Psoas muscle (tissue), 8 donors: Measurements from ENCODE around the gene RBM19. TPM values are rescaled to one million over a fixed set of nuclear protein-coding genes. Genes with fewer than 3 reads are reported as not detected.

Source experiments
- ATAC-seq, 4 donors: fragments of 200-7000 bp; cut with Tn5 transposase; one replicate each; pipeline ENCODE4 v1.9.1; 2020; ENCODE audit warnings: moderate library complexity in 3 of 4, mild to moderate bottlenecking in 2 of 4
- DNase-seq, 2 donors: peaks; one replicate each; pipeline ENCODE4 v3.0.0-alpha.2; 2020
- H3K27ac ChIP-seq: fragments of 200-600 bp; one replicate; pipeline ENCODE4 v1.8.0; 2022
- H3K27me3 ChIP-seq, 3 donors: fragments of 200-600 bp in 1 of 3; one replicate each; pipeline versions ENCODE4 v1.6.1 to v1.8.0; 2013 to 2022; ENCODE audit warnings: low read length in 2 of 3, mild to moderate bottlenecking in 2 of 3, moderate library complexity in 1 of 3; ENCODE audit not compliant: insufficient read depth in 3 of 3
- H3K36me3 ChIP-seq, 2 donors: fragments of 200-600 bp in 1 of 2; one replicate each; pipeline versions ENCODE4 v1.6.1 to v1.8.0; 2013 to 2022; ENCODE audit warnings: low read depth in 1 of 2, mild to moderate bottlenecking in 1 of 2, moderate library complexity in 1 of 2; ENCODE audit not compliant: insufficient read depth in 1 of 2
- H3K4me1 ChIP-seq: fragments of 200-600 bp; one replicate; pipeline ENCODE4 v1.8.0; 2022
- H3K4me3 ChIP-seq: fragments of 200-600 bp; one replicate; pipeline ENCODE4 v1.8.0; 2022; ENCODE audit warnings: mild to moderate bottlenecking
- H3K9me3 ChIP-seq: fragments of 200-600 bp; one replicate; pipeline ENCODE4 v1.8.0; 2022
- WGBS, 3 donors: extraction: QIAGEN DNeasy Blood & Tissue Kit; methylation state at CpG; one replicate each; pipeline versions ENCODE4 v1.1.6 to v1.1.7; 2013; 5-methylcytosine and 5-hydroxymethylcytosine counted together
- intact Hi-C, 2 donors: fragments of 100-400 bp; cut with DNase I; formaldehyde crosslinking; loops; one replicate each; pipeline versions ENCODE4 v1.11.0 to v1.14.2; 2022
- polyA plus RNA-seq, 3 donors: library from polyadenylated mRNA; stranded (reverse); fragments of 200-250 nt; gene quantifications; one replicate each; pipeline ENCODE4 v1.2.3, GENCODE V29; 2013
- total RNA-seq, 4 donors: library from RNA; stranded (reverse); fragmentation: NEBNext Ultra II Directional in 2 of 4; extraction: Animal tissue kit (Norgen Biotek cat#: 25700) in 2 of 4; gene quantifications; one replicate each; pipeline versions ENCODE4 v1.2.1 to v1.2.4, GENCODE V29; 2021 to 2023
- TF ChIP-seq, protein P1 (sequence below): fragments of 200-600 bp; IDR thresholded peaks from one replicate; pipeline ENCODE4 v1.8.0; 2022; ENCODE audit warnings: antibody characterized with exemption
- donor health status: healthy with polysubstance abuse.
- donor health status: DM: no; HTN: no; CAD: no; lungs with moderate emphysema.
- donor health status: Bipolar disorder and iron deficiency.
- donor health status: healthy.
- donor health status: DM: yes; HTN: yes; CAD: no.
- donor health status: DM: no; HTN: no; CAD: no.
- donor health status: DM: no; HTN: no; CAD: no.
- donor health status: DM: yes; HTN: yes; CAD: no.

RBM19 gene
- total and polyA plus RNA-seq, 7 donors = 14.2 to 59.4 (median 25.7) TPM

GRCh38 chr12:113818283-113818682 lies 147.8 kb downstream of the RBM19 start:
- Histone ChIP-seq H3K4me3 (no peak overlapping the region), H3K36me3 (peaks cover 0 to 17% of the 10 kb centered on the region in 2 donors), H3K9me3 (no peaks in the 10 kb centered on the region), H3K27me3 (no peaks in the 10 kb centered on the region), H3K4me1 (no peaks in the 10 kb centered on the region), H3K27ac (no peak overlapping the region)
- ATAC-seq (no peak), DNase-seq (no peak)
- TF ChIP-seq, protein P1, sequence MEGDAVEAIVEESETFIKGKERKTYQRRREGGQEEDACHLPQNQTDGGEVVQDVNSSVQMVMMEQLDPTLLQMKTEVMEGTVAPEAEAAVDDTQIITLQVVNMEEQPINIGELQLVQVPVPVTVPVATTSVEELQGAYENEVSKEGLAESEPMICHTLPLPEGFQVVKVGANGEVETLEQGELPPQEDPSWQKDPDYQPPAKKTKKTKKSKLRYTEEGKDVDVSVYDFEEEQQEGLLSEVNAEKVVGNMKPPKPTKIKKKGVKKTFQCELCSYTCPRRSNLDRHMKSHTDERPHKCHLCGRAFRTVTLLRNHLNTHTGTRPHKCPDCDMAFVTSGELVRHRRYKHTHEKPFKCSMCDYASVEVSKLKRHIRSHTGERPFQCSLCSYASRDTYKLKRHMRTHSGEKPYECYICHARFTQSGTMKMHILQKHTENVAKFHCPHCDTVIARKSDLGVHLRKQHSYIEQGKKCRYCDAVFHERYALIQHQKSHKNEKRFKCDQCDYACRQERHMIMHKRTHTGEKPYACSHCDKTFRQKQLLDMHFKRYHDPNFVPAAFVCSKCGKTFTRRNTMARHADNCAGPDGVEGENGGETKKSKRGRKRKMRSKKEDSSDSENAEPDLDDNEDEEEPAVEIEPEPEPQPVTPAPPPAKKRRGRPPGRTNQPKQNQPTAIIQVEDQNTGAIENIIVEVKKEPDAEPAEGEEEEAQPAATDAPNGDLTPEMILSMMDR = no peak
- WGBS, 3 donors = 72 to 81% (median 75%) methylated on average over 4 of the region's 4 CpGs
- intact Hi-C loops = no loop called here

- ATAC-seq (no peak), DNase-seq (no peak)
- Histone ChIP-seq H3K36me3 (peaks cover 0 to 4% of the 10 kb centered on the region in 2 donors), H3K27me3 (no peaks in the 10 kb centered on the region), H3K4me3 (no peak overlapping the region), H3K4me1 (no peaks in the 10 kb centered on the region), H3K27ac (no peak overlapping the region), H3K9me3 (no peaks in the 10 kb centered on the region)
- intact Hi-C loops = no loop called here
- TF ChIP-seq, protein P1 = no peak
- 62 to 70% (median 65%) methylated on average over 16 of the region's 16 CpGs for WGBS, 3 donors
Measured at GRCh38 chr12:113816866-113817265, 149.3 kb downstream of the RBM19 start.

- H3K36me3 ChIP-seq = peaks cover 0 to 4% of the 10 kb centered on the region in 2 donors
- DNase-seq (no peak), ATAC-seq (no peak)
- intact Hi-C loops = no loop called here
- 74 to 89% (median 82%) methylated on average over 5 of the region's 5 CpGs for WGBS, 3 donors
- no peak overlapping the region for H3K4me3 ChIP-seq
- H3K9me3 ChIP-seq = no peaks in the 10 kb centered on the region
- TF ChIP-seq, protein P1 = no peak
- no peak overlapping the region for H3K27ac ChIP-seq
- no peaks in the 10 kb centered on the region for H3K27me3 ChIP-seq
- no peaks in the 10 kb centered on the region for H3K4me1 ChIP-seq
Measured at GRCh38 chr12:113815031-113815430, 151.1 kb downstream of the RBM19 start.

GRCh38 chr12:113813229-113813541 lies 152.9 kb downstream of the RBM19 start:
- Histone ChIP-seq H3K27me3 (peaks cover 0 to 2% (median 0%) of the 10 kb centered on the region in 3 donors), H3K36me3 (peaks cover 0 to 4% of the 10 kb centered on the region in 2 donors), H3K4me1 (no peaks in the 10 kb centered on the region), H3K9me3 (no peaks in the 10 kb centered on the region), H3K27ac (no peak overlapping the region), H3K4me3 (no peak overlapping the region)
- TF ChIP-seq, protein P1 = no peak
- DNase-seq (no peak), ATAC-seq (no peak)
- intact Hi-C loops = no loop called here
- WGBS, 3 donors = 81 to 91% (median 89%) methylated on average over 6 of the region's 6 CpGs
